ENCODE measurements around the gene CCDC192. TPM values are rescaled to one million over a fixed set of nuclear protein-coding genes. Genes with fewer than 3 reads are reported as not detected.
"Not testable (repeated sequence)": the region's sequence is repeated elsewhere in the genome, so short reads cannot be mapped to it uniquely, and the experiment has no call there.

The CCDC192 gene
- polyA plus RNA-seq (ENCODE audit: insufficient read length): 0.88 TPM

GRCh38 chr5:127702926-127703561 lies at the start of gene CCDC192:
CCDC192 (plus strand) TSS chr5:127703391; CDS start chr5:127703446, 55 bp downstream.
- DNase-seq: no peak

DNA sequence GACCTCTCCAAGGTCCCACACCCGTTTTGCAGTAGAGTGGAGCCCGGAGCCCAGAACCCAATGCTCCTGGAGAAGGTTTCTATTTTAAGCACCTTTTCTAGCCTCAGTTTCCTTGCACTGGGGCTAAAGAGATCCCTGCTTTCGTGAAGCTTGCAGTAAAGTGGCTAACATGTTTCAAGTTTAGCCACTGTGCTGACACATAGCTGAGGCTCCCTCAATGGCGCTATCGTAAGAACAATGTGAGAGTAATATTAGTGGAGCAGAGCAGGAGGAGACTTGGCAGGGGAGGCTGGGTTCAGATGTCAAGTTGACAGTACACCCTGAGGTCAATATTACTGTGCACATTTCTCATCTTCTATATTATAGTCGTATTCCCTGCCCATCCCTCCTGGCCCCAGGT lies 46.4 kb upstream of the CCDC192 start:
- DNase-seq: no peak

GRCh38 chr5:127660047-127660733 lies 43.0 kb upstream of the CCDC192 start:
- DNase-seq: no peak

DNA sequence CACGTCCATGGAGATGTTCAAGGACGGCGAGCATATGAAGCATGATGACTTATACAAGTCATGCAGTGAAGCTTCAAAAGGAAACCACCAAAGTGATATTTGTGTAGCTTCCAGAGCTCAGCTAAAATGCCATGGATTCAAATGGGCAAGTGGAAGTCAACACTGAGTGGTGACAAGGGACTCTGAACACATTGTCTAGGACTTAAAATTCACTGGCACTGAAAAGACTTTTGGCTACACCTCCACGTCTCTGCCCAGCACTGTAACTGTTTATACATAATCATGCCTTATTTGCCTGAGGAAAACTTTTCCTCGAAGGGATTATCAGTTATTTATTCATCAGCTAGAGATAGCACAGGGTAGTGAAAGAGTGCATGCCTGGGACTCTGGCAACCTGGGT lies 39.1 kb upstream of the CCDC192 start:
- DNase-seq: no peak

DNA sequence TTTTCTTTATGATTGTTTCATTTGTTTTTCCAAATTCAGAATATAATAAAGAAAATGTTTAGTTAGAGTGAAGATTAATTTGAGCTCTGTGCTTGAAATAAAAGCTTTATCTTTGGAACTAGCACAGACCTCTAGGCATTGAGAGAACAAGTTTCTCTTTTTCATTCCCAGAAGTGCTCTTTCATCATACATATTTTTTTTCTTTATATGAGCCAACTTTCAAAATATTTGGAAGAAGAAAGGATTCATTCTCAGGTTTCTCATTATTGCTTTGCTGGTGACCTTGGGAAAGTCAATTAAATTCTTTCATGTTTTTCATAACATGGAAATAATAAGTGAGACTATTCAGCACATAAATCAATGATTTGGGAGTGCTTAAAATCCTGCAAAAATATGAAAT lies 37.5 kb upstream of the CCDC192 start:
- no peak for DNase-seq

- no peak for DNase-seq
Measured at GRCh38 chr5:127666043-127666716, 37.0 kb upstream of the CCDC192 start.

DNA sequence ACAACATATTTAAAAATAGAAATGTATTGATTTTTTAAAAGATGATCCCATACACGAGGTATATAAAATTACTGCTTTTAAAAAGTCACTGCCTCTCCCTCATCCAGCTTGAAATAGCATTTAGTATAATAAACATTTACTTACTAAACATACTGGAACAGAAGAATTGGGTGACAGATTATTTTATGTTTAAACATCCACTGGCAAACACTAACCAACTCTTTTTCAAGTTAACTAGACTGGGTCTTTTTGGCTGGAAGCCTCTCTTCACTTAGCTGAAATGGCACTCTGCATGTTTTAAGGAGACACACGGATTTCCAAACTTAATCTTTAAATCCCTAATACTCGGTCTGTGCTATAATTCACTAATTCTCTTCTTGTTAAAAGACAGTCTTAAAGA lies 35.3 kb upstream of the CCDC192 start:
- DNase-seq: no peak

DNA sequence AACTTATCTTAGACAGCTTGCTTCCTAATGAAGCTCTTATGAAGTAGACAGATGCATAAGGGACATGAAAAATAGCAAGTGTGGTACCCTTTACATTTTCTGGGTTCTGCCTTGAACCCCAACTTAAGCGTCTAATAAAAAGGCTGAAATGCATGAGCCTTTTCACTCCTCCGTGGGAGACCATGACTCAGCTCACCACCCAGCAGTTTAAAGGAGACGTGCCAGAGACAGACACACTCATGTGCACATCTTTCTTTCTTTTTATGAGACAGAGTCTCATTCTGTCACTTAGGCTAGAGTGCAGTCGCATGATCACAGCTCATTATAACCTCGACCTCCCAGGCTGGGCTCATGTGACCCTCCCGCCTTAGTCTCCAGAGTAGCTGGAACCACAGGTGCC lies 32.0 kb upstream of the CCDC192 start:
- DNase-seq: no peak

- DNase-seq: no peak
Measured at GRCh38 chr5:127673117-127673800, 29.9 kb upstream of the CCDC192 start.

GRCh38 chr5:127676951-127677350 lies 26.2 kb upstream of the CCDC192 start:
- DNase-seq: not testable (repeated sequence)

DNA sequence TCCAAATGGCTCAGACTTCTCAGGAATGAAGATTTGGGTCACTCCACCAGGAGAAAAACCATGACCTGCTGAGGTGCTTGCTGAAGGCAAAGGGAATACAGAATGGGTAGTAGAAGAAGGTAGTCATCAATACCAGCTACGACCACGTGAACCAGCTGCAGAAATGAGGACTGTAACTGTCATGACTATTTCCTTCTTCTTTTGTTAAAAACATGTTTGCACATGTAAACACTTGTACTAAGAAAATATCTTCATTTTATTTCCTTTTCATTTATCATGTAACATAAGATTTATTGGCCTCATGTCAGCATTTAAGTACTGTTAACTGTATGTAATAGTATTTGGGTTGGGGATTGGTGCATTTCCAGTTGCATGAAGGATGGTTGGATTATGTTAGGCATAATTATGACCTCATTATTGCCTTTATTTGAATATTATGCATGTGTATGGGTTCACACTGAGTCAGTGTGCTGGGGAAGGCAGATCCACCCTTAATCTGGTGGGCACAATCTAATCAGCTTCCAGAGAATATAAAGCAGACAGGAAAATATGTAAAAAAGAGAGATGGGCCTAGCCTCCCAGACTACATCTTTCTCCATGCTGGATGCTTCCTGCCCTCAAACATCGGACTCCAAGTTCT lies 23.4 kb upstream of the CCDC192 start:
- not testable (repeated sequence) for DNase-seq

- DNase-seq: no peak
Measured at GRCh38 chr5:127680595-127680994, 22.6 kb upstream of the CCDC192 start.

DNA sequence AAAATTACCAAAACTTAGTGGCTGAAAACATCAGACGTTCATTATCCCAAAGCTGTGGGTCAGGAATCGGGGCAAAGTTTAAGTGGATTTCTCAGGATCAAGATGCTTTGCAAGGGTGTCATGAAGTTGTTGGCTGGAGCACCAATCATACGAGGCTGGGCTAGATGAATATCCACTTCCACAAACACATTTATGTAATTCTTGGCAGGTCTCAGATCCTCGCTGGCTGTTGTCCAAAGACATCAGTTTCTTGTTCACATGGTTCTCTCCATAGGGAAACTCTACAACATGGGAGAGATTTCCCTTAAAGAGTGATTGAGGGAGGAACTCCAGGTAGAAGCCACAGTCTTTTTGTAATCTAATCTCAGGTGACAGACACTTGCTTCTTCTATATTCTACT lies 20.2 kb upstream of the CCDC192 start:
- no peak for DNase-seq

- no peak for DNase-seq
Measured at GRCh38 chr5:127684726-127685467, 18.3 kb upstream of the CCDC192 start.

DNA sequence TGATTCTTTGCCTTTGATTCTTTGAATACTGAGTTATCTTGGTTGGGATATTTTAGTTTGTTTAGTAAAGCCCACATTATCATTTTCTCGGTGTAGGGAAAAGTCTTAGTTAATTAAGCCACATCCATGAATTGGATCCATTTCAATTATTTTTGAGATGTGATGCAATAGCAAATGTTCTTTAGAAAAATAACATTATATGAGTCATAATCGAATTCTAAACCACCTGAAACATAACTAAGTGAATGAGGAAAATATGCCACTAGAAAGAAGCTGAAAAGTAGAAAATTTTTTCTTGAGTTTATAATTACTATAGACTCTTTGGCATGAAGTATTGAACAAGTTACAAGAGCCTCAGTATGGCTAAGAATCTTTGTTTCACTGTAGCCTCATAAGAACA lies 17.5 kb upstream of the CCDC192 start:
- no peak for DNase-seq

- DNase-seq: no peak
Measured at GRCh38 chr5:127686424-127686823, 16.8 kb upstream of the CCDC192 start.

DNA sequence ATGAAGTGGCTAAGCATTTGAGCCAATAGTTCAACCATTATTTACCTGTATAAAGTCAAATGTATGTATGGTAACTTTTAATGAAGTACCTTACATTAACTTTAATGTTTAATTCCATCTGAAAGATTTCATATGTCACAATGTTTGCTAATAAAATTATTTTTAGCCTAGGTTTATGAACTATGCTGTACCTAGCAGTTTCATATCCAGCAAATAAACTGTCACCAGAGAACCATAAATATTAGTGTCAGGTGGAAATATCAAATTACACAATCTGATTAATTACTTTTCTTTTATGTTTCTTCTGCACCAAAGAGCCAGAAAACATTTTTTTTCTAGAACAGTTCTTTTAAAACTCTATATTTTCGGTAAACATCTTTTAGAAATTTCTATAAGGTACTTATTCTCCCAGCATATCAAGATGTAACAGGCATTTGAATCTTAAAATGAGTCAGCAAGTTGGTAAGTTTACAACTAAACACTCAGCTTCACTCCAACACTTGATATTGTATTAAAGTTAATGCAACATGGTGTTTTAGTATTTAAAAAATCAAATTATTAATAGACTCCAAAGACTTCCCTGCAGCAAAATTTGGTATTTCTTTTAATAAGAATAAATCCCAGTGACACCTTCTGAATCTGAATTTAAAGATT lies 8.5 kb upstream of the CCDC192 start:
- DNase-seq: no peak

DNA sequence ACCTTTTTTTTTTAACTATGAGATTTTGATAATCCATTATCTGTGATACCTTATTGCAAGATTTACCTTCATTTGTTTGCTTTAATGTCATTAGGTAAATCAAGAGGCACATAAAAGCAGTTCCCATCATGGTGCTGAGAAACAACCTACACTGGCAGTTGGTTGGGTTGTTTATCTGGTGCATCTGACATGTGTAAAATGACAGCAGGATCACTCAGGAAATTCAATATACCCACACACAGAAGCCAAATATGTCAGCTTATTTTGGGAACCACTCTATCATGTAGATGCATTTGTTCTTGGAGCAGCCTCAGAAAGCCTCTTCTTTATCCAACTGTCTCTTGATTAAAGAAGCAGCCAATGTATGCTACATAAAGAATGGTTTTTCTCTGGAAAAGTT lies 7.8 kb upstream of the CCDC192 start:
- DNase-seq: no peak

DNA sequence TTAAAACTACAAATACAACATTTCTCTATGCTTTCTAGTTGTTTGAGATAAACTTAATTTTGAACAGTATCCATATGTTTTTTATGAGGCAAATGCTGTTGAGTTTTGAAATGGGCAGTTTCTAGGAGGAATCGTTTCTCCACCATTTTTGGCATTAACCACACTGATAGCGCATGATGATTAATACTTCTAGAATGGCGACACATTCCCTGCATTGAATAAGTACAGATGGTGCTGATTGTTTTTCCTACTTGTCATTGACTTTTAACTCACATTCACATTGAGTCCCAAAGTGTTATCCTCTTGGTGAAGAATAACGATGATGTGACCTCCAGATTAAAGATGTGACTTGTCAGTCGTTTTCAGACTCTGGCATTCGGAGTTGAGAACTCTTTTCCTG lies 6.5 kb upstream of the CCDC192 start:
- no peak for DNase-seq

DNA sequence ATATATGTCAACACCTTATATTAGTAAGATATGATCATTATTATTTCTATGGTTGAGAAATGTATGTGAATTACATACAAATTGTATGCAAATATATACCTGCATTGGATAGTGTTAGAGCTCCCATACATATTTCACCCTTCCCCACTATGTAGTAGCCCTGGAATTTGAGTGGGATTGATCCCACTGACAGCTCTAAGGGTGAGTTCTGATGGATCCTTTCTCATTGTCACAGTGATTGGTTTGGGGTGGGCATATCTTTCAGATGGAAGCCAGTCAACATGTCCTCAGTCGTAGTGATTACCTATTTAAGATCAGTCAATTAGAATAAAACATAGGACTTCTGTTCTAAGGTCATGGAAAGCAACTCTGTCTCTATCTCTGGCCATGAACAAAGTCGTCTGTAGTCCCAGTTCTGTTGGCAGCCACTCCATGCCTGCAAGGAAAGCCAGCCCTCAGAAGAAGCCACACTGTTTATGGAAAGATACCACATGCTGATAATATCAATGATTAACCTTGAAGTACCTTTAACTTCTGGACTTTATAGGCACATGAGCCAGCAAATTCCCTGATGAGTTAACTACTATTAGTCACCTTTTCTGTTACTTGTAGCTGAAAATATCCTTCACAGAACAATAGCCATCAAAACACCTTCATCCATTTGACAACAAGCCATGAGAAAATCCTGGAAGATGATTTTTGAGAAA lies 5.1 kb upstream of the CCDC192 start:
- no peak for DNase-seq

- no peak for DNase-seq
Measured at GRCh38 chr5:127699416-127699815, 3.8 kb upstream of the CCDC192 start.
